ENCODE measurements around the gene ADA. TPM values are rescaled to one million over a fixed set of nuclear protein-coding genes. Genes with fewer than 3 reads are reported as not detected.

Gene ADA
- total RNA-seq, 1 donor: 15.9 TPM

DNA sequence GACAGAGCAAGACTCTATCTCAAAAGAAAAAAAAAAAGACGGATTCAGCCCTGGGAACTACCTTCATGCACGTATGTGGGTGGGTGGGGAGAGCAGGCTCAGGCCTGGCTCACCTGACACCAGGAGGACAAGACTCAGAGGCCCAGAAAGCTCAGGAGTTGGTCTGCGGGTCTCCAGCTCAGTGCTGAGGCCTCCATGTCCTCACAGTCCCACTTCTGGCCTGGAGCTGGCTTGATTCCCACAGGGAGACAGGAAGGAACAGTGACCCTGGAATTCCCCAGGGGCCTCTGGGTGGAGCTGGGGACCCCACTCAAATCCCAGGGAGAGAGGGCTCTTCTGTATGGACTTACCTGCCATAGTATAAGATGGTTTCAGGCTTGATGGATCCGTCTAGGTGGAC lies 15.6 kb downstream of the ADA start:
- H3K27me3 ChIP-seq (ENCODE audit: insufficient read depth, low read length): no peaks in the 10 kb centered on the region
- no peak overlapping the region for H3K4me3 ChIP-seq (ENCODE audit: insufficient read depth, low read length)
- no peaks in the 10 kb centered on the region for H3K4me1 ChIP-seq (ENCODE audit: insufficient read depth, low read length)
- no peaks in the 10 kb centered on the region for H4K20me1 ChIP-seq (ENCODE audit: insufficient read depth, low read length)
- DNase-seq (ENCODE audit: insufficient read length, low spot score, missing footprints): no peak
- no peak overlapping the region for H2AFZ ChIP-seq (ENCODE audit: low read length)
- no peak overlapping the region for H3K27ac ChIP-seq (ENCODE audit: low read depth, low read length)
- TF ChIP-seq CTCF (IDR thresholded peaks at IDR 0.05; ENCODE audit: extremely low read depth, low read depth, low read length): no peak
- H3K36me3 ChIP-seq (ENCODE audit: insufficient read depth, low read length): peaks cover 3% of the 10 kb centered on the region
- H3K79me2 ChIP-seq (ENCODE audit: insufficient read depth, low read length): no peaks in the 10 kb centered on the region
- H3K9me3 ChIP-seq (ENCODE audit: low read depth, low read length): no peaks in the 10 kb centered on the region
- no peak overlapping the region for H3K4me2 ChIP-seq (ENCODE audit: insufficient read depth, low read length)

DNA sequence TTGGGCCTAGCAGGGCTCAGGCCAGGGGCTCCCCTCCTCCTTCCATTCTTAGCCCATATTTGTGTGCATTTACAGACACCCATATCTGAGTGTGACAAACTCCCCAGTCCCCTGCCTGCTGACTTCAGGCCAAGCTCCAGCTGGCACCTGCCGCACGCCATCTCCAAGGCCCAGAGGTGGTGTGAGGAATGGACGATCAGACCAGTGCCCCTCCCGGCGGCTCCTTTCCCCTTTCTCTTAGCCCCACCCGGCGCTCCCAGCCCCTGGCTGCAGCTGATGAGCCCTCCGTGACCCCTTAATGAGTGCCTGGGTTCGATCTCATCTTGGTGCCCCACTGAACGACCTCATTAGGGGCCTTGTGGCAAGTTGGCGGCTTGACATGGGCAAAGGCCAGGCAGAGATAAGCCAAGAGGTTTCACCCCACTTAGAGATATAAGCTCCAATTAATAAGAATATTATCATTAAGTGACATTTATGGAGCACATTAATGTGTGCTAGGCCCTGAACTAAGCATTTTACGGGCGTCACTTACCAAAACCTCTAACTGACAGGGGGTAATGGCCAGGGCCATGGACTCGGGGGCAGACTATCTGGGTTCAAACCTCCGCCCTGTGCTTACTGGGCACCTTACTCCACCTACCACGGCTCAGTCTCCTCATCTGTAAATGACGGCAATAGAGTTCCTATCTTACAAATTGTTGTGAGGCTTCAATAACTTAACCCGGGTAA lies 17.5 kb downstream of the ADA start:
- Histone ChIP-seq H3K4me3 (ENCODE audit: insufficient read depth, low read length) (no peak overlapping the region), H4K20me1 (ENCODE audit: insufficient read depth, low read length) (no peaks in the 10 kb centered on the region), H3K9me3 (ENCODE audit: low read depth, low read length) (no peaks in the 10 kb centered on the region), H2AFZ (ENCODE audit: low read length) (no peak overlapping the region), H3K4me1 (ENCODE audit: insufficient read depth, low read length) (no peaks in the 10 kb centered on the region), H3K36me3 (ENCODE audit: insufficient read depth, low read length) (peaks cover 3% of the 10 kb centered on the region), H3K27ac (ENCODE audit: low read depth, low read length) (no peak overlapping the region), H3K79me2 (ENCODE audit: insufficient read depth, low read length) (no peaks in the 10 kb centered on the region), H3K4me2 (ENCODE audit: insufficient read depth, low read length) (no peak overlapping the region), H3K27me3 (ENCODE audit: insufficient read depth, low read length) (no peaks in the 10 kb centered on the region)
- TF ChIP-seq CTCF (IDR thresholded peaks at IDR 0.05; ENCODE audit: extremely low read depth, low read depth, low read length): no peak
- DNase-seq (ENCODE audit: insufficient read length, low spot score, missing footprints): peak; percentile 45

DNA sequence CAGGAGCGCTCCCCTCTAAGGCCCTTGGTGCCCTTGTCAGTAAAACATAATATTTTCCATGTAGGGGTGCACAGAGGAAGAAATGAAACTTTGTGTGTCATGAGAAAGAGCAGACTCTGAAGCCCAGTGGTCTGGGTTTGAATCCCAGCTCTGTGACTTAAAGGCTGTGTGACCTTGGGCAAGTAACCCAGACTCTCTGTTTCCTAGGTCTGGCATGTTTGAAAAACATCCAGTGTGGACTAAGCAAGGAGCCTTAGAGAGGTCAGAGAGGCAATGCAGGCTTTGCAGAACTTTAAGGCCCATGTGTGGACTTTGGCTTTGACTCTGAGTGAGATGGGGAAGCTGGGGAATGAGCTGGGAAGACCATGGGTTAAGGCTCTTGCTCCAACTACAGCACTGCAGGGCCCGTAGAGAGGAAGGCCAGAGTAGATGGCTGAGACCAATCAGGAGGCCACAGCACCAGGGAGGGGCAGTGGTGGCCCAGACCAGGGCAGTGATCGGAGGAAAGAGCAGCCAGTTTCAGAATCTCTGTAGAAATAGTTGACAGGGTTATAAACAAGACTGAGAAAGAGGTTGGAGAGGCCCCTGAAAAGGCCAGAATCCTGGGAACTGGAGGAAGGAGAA lies 18.2 kb downstream of the ADA start:
- H3K9me3 ChIP-seq (ENCODE audit: low read depth, low read length): no peaks in the 10 kb centered on the region
- H2AFZ ChIP-seq (ENCODE audit: low read length): no peak overlapping the region
- no peaks in the 10 kb centered on the region for H4K20me1 ChIP-seq (ENCODE audit: insufficient read depth, low read length)
- H3K4me2 ChIP-seq (ENCODE audit: insufficient read depth, low read length): no peak overlapping the region
- H3K27ac ChIP-seq (ENCODE audit: low read depth, low read length): no peak overlapping the region
- H3K36me3 ChIP-seq (ENCODE audit: insufficient read depth, low read length): peaks cover 3% of the 10 kb centered on the region
- no peak for TF ChIP-seq CTCF (IDR thresholded peaks at IDR 0.05; ENCODE audit: extremely low read depth, low read depth, low read length)
- H3K27me3 ChIP-seq (ENCODE audit: insufficient read depth, low read length): no peaks in the 10 kb centered on the region
- H3K4me3 ChIP-seq (ENCODE audit: insufficient read depth, low read length): no peak overlapping the region
- H3K79me2 ChIP-seq (ENCODE audit: insufficient read depth, low read length): no peaks in the 10 kb centered on the region
- DNase-seq (ENCODE audit: insufficient read length, low spot score, missing footprints): no peak
- H3K4me1 ChIP-seq (ENCODE audit: insufficient read depth, low read length): no peaks in the 10 kb centered on the region

GRCh38 chr20:44632103-44632752 lies 19.3 kb downstream of the ADA start:
- Histone ChIP-seq H3K79me2 (ENCODE audit: insufficient read depth, low read length) (no peaks in the 10 kb centered on the region), H3K27ac (ENCODE audit: low read depth, low read length) (no peak overlapping the region), H2AFZ (ENCODE audit: low read length) (no peak overlapping the region), H3K4me1 (ENCODE audit: insufficient read depth, low read length) (no peaks in the 10 kb centered on the region), H3K4me3 (ENCODE audit: insufficient read depth, low read length) (no peak overlapping the region), H3K9me3 (ENCODE audit: low read depth, low read length) (no peaks in the 10 kb centered on the region), H4K20me1 (ENCODE audit: insufficient read depth, low read length) (no peaks in the 10 kb centered on the region), H3K4me2 (ENCODE audit: insufficient read depth, low read length) (no peak overlapping the region), H3K36me3 (ENCODE audit: insufficient read depth, low read length) (peaks cover 3% of the 10 kb centered on the region), H3K27me3 (ENCODE audit: insufficient read depth, low read length) (no peaks in the 10 kb centered on the region)
- TF ChIP-seq CTCF (IDR thresholded peaks at IDR 0.05; ENCODE audit: extremely low read depth, low read depth, low read length): no peak
- peak; percentile 76 for DNase-seq (ENCODE audit: insufficient read length, low spot score, missing footprints)
